AG04449 (cell line): Measurements from ENCODE around the gene FRAS1.

Experiments used
- CTCF ChIA-PET: fragments of 350-600 bp; formaldehyde crosslinking; extraction: SDS; loops from one replicate; lab custom pipeline; 2021; ENCODE audit warnings: antibody characterized with exemption; lab: Yijun Ruan, JAX
- POLR2A ChIA-PET: fragments of 400-600, 350-600 bp; formaldehyde crosslinking; extraction: SDS; loops from one replicate; lab custom pipeline; 2020; ENCODE audit warnings: antibody characterized with exemption, inconsistent platforms; lab: Yijun Ruan, JAX
- DNase-seq: peaks from one replicate; pipeline ENCODE4 v3.0.0-alpha.2; 2010; ENCODE audit warnings: low read depth, low spot score
- H3K4me3 ChIP-seq: 2 replicates; pipeline ENCODE4 v1.5.1; 2011; ENCODE audit warnings: low read depth, mild to moderate bottlenecking, control low read depth, low read length
- TF ChIP-seq, protein P1 (sequence below): IDR thresholded peaks from one replicate; pipeline ENCODE4 v1.5.1; 2011; ENCODE audit warnings: mild to moderate bottlenecking, moderate library complexity, low read length, control low read depth, inconsistent platforms; ENCODE audit not compliant: insufficient read depth; ENCODE audit errors: missing control alignments

Gene FRAS1

DNA sequence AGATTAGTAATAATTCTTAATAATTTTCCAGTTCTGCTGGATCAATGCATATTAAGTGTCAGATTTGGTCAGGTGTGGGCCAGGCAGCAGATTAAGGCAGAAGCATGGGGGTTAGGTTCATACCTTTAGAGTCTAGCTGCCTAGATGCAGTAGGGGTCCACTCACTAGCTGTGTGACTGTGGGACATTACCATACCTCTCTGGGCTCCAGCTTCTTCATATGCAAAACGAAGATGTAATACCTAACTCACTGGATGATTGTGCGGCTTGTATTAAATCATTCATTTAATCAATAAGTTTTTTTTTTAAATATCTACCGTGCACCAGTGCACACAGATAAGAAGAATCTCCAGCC lies 495.9 kb downstream of the FRAS1 start:
- CTCF ChIA-PET, result no interaction called here
- TF ChIP-seq, protein P1, sequence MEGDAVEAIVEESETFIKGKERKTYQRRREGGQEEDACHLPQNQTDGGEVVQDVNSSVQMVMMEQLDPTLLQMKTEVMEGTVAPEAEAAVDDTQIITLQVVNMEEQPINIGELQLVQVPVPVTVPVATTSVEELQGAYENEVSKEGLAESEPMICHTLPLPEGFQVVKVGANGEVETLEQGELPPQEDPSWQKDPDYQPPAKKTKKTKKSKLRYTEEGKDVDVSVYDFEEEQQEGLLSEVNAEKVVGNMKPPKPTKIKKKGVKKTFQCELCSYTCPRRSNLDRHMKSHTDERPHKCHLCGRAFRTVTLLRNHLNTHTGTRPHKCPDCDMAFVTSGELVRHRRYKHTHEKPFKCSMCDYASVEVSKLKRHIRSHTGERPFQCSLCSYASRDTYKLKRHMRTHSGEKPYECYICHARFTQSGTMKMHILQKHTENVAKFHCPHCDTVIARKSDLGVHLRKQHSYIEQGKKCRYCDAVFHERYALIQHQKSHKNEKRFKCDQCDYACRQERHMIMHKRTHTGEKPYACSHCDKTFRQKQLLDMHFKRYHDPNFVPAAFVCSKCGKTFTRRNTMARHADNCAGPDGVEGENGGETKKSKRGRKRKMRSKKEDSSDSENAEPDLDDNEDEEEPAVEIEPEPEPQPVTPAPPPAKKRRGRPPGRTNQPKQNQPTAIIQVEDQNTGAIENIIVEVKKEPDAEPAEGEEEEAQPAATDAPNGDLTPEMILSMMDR, result no peak
- POLR2A ChIA-PET, result no interaction called here
- DNase-seq, result no peak
- H3K4me3 ChIP-seq, result no peak overlapping the region

DNA sequence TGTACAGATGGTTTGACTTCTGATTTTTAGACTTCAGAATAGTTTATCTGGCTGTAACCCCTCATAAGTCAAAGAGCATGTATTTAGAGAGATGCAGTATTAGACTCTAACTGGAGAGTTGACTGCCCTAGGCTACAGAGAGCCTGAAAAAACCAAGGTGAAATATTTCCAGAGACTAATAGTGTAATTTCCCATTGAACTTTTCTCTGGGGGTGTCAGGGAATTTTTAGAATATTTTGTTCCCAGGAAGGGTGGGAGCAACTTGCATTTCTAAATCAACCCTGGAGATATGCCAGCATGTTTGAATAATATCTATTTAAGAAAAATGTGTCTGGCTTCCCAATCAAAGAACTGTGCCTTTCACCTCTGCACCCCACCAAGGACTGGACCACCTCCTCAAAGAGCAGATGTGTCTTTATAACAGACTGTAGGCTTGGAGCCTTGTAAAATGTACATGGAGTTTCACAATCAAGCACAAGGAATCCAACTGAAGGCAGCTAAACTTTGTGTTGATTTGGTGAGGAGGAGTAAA lies 496.5 kb downstream of the FRAS1 start:
- POLR2A ChIA-PET, result no interaction called here
- CTCF ChIA-PET, result no interaction called here
- TF ChIP-seq, protein P1, result no peak
- no peak for DNase-seq
- H3K4me3 ChIP-seq, result no peak overlapping the region

DNA sequence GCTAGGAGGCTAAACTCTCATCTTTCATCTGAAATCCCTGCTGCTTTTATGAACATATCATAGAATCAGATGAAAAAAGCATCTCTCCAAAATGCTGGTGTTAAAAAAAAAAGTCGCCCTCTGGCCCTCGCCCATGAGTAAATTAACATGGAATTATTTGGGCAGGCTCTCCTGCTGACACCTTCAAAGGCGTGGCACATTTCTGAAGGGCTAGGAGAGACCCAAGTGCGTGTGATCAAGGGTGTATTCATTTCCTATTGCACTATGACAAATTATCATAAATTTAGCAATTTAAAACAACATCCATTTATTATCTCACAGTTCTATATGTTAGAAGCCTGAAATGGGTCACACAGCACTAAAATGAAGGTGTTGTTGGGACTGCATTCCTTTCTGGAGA lies 499.5 kb downstream of the FRAS1 start:
- CTCF ChIA-PET, result no interaction called here
- TF ChIP-seq, protein P1, result no peak
- no peak overlapping the region for H3K4me3 ChIP-seq
- no peak for DNase-seq
- POLR2A ChIA-PET, result no interaction called here

DNA sequence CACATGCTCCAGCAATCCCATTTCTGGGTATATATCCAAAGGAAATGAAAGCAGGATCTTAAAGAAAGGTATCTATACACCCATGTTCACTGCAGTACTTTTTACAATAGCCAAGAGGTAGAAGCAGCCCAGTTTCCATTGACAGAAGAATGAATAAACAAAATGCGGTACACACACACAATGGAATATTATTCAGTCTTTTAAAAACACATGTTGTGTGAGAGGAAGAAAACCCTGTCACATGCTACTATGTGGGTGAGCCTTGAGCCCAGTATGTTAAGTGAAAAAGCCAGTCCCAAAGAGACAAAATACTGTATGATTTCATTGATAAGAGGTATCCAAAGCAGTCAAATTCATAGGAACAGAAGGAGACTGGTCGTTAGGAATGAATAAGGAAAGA lies 500.7 kb downstream of the FRAS1 start:
- TF ChIP-seq, protein P1, result no peak
- ChIA-PET CTCF (no interaction called here), POLR2A (no interaction called here)
- no peak for DNase-seq
- no peak overlapping the region for H3K4me3 ChIP-seq

DNA sequence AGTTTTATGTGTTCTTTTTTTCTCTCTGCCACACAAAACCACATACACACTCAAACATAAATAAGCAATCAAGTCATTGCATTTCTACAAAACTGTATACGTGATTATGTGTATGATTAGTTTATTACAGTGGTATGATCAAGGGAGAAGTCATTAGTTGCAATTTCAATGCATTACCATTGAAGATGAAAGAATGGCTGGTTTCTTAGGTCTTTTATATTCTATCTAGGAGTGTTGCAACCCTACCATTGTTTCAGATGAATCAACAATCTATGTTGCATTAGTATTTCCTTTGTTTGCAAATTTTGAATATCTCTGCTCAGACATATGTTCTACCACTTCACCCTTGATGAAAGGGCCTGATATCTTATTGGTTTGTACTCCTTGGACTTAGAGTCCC lies 501.3 kb downstream of the FRAS1 start:
- ChIA-PET CTCF (interaction anchor here (0.7 to 0.8 kb wide), 2 partner anchors 8 to 280 kb away, joined by 3 to 4 read pairs; no protein-coding TSS in a partner anchor), POLR2A (no interaction called here)
- DNase-seq, result no peak
- no peak overlapping the region for H3K4me3 ChIP-seq
- TF ChIP-seq, protein P1, result no peak

DNA sequence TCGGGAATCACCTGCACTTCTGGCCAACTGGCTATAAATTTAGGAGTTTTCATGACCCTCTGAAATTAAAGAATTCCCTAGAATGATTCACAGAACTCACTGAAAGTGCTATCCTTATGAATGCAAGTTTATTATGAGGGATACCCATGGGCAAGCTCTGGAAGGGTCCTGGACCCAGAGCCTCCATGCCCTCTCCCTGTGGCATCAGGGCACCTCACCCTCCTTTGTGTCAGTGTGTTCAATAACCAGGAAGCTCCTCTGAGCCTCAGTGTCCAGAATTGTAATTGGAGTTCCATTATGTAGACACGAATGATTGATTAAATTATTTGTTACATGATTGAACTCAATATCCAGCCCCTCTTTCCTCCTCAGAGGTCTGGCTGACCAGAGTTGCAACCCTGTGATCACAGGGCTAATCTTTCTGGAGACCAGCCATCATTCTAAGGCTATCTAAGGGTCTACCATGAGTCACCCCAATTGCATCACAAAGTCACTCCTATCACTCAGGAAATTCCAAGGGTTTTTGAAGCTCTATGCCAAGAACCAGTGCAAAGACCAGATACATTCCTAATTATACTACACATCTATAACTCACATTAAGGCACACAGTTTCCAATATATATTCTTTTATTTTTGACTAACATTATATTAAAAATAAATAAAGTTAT lies 503.3 kb downstream of the FRAS1 start:
- TF ChIP-seq, protein P1, result no peak
- DNase-seq, result peak; percentile 65
- H3K4me3 ChIP-seq, result no peak overlapping the region
- POLR2A ChIA-PET, result interaction anchor here (0.5 to 0.6 kb wide), 2 partner anchors 229 to 511 kb away, joined by 3 read pairs; no protein-coding TSS in a partner anchor
- CTCF ChIA-PET, result interaction anchor here (1.7 kb wide), 1 partner anchor 23 kb away, joined by 5 read pairs; no protein-coding TSS in a partner anchor
